Activated naive CD4-positive, alpha-beta T cell treated with anti-CD3 and anti-CD28 coated beads, Interleukin-2, amount 50 U/mL, for 72 hours (primary cell): ENCODE results near the gene SYNM. TPM values are rescaled to one million over a fixed set of nuclear protein-coding genes. Genes with fewer than 3 reads are reported as not detected.
"Not testable (repeated sequence)": the region's sequence is repeated elsewhere in the genome, so short reads cannot be mapped to it uniquely, and the experiment has no call there.

ENCODE experiments used
- ATAC-seq, 2 donors: fragments of 150-1000 bp; cut with Tn5 transposase; 2 replicates each; pipeline ENCODE4 v1.10.0; 2021; ENCODE audit warnings: mild to moderate bottlenecking in 2 of 2, moderate library complexity in 2 of 2
- DNase-seq, 2 donors: peaks; one replicate each; pipeline ENCODE4 v3.0.0; 2021 to 2022; ENCODE audit warnings: low spot score in 2 of 2
- H3K27ac Mint-ChIP-seq, 2 donors: one replicate each; pipeline ENCODE4 v1.8.0; 2022; ENCODE audit warnings: mild to moderate bottlenecking in 2 of 2, mixed read lengths in 2 of 2
- H3K36me3 Mint-ChIP-seq, 2 donors: one replicate each; pipeline ENCODE4 v1.8.0; 2022; ENCODE audit warnings: mixed read lengths in 2 of 2
- H3K9me3 Mint-ChIP-seq, 2 donors: one replicate each; pipeline ENCODE4 v1.8.0; 2022; ENCODE audit warnings: mixed read lengths in 2 of 2
- total RNA-seq, 2 donors: library from RNA; stranded (reverse); gene quantifications; one replicate each; pipeline ENCODE4 v1.2.3, GENCODE V29; 2022

The SYNM gene
- total RNA-seq, 2 donors from 2014 or later = 0.16 to 0.43 TPM

GRCh38 chr15:99075059-99075652, 29.7 kb upstream of the SYNM start:
- H3K9me3 Mint-ChIP-seq, ATAC-seq, H3K27ac Mint-ChIP-seq, DNase-seq, H3K36me3 Mint-ChIP-seq: not testable (repeated sequence)

GRCh38 chr15:99076109-99076508, 28.8 kb upstream of the SYNM start:
- peak overlapping the region in 1 of 2 donors; percentile 4 for H3K27ac Mint-ChIP-seq
- ATAC-seq = no peak
- H3K36me3 Mint-ChIP-seq = no peaks in the 10 kb centered on the region
- DNase-seq = no peak
- H3K9me3 Mint-ChIP-seq = no peaks in the 10 kb centered on the region

GRCh38 chr15:99076555-99077308, 28.1 kb upstream of the SYNM start:
- peak; percentile 89 to 91 for ATAC-seq
- no peaks in the 10 kb centered on the region for H3K36me3 Mint-ChIP-seq
- peak overlapping the region in 1 of 2 donors; percentile 4 for H3K27ac Mint-ChIP-seq

GRCh38 chr15:99082798-99083197, 22.1 kb upstream of the SYNM start:
- ATAC-seq = no peak
- H3K36me3 Mint-ChIP-seq = no peaks in the 10 kb centered on the region
- DNase-seq = no peak
- H3K27ac Mint-ChIP-seq = no peak overlapping the region
- no peaks in the 10 kb centered on the region for H3K9me3 Mint-ChIP-seq

More at GRCh38 chr15:99076555-99077308, 28.1 kb upstream of the SYNM start:
- no peaks in the 10 kb centered on the region for H3K9me3 Mint-ChIP-seq
- peak; percentile 44 to 58 for DNase-seq

- no peak overlapping the region for H3K27ac Mint-ChIP-seq
- H3K9me3 Mint-ChIP-seq = no peaks in the 10 kb centered on the region
- H3K36me3 Mint-ChIP-seq = no peaks in the 10 kb centered on the region
- ATAC-seq (no peak), DNase-seq (no peak)
These were observed 19.9 kb upstream of the SYNM start for GRCh38 chr15:99084965-99085364.

GRCh38 chr15:99085413-99086326, 19.2 kb upstream of the SYNM start:
- Mint-ChIP-seq H3K36me3 (no peaks in the 10 kb centered on the region), H3K27ac (no peak overlapping the region), H3K9me3 (no peaks in the 10 kb centered on the region)
- ATAC-seq (no peak), DNase-seq (peak in 1 of 2 donors; percentile 33)

GRCh38 chr15:99086327-99086667, 18.6 kb upstream of the SYNM start:
- no peak for ATAC-seq
- H3K27ac Mint-ChIP-seq = no peak overlapping the region
- no peaks in the 10 kb centered on the region for H3K9me3 Mint-ChIP-seq
- H3K36me3 Mint-ChIP-seq = no peaks in the 10 kb centered on the region
- DNase-seq = no peak

- no peak overlapping the region for H3K27ac Mint-ChIP-seq
- no peak for DNase-seq
- ATAC-seq = no peak
- no peaks in the 10 kb centered on the region for H3K36me3 Mint-ChIP-seq
- H3K9me3 Mint-ChIP-seq = no peaks in the 10 kb centered on the region
These were observed 17.4 kb upstream of the SYNM start for GRCh38 chr15:99087405-99087943.

GRCh38 chr15:99090011-99090699, 14.7 kb upstream of the SYNM start:
- ATAC-seq = no peak

GRCh38 chr15:99090938-99091337, 13.9 kb upstream of the SYNM start:
- Mint-ChIP-seq H3K27ac (no peak overlapping the region), H3K36me3 (no peaks in the 10 kb centered on the region), H3K9me3 (no peaks in the 10 kb centered on the region)
- DNase-seq (no peak), ATAC-seq (no peak)

More at GRCh38 chr15:99090011-99090699, 14.7 kb upstream of the SYNM start:
- Mint-ChIP-seq H3K9me3 (no peaks in the 10 kb centered on the region), H3K27ac (peak overlapping the region in 1 of 2 donors; percentile 1), H3K36me3 (no peaks in the 10 kb centered on the region)
- no peak for DNase-seq

GRCh38 chr15:99092554-99093172, 12.2 kb upstream of the SYNM start:
- ATAC-seq (no peak), DNase-seq (no peak)
- no peak overlapping the region for H3K27ac Mint-ChIP-seq
- H3K9me3 Mint-ChIP-seq = no peaks in the 10 kb centered on the region
- H3K36me3 Mint-ChIP-seq = no peaks in the 10 kb centered on the region

GRCh38 chr15:99095626-99096025, 9.3 kb upstream of the SYNM start:
- H3K9me3 Mint-ChIP-seq = no peaks in the 10 kb centered on the region
- ATAC-seq = no peak
- H3K36me3 Mint-ChIP-seq = no peaks in the 10 kb centered on the region
- no peak overlapping the region for H3K27ac Mint-ChIP-seq
- no peak for DNase-seq

GRCh38 chr15:99096173-99096893, 8.5 kb upstream of the SYNM start:
- H3K9me3 Mint-ChIP-seq = no peaks in the 10 kb centered on the region

GRCh38 chr15:99096894-99097426, 7.9 kb upstream of the SYNM start:
- Mint-ChIP-seq H3K9me3 (no peaks in the 10 kb centered on the region), H3K36me3 (no peaks in the 10 kb centered on the region), H3K27ac (no peak overlapping the region)
- ATAC-seq (no peak), DNase-seq (peak in 1 of 2 donors; percentile 37)

More at GRCh38 chr15:99096173-99096893, 8.5 kb upstream of the SYNM start:
- DNase-seq (no peak), ATAC-seq (no peak)
- Mint-ChIP-seq H3K36me3 (no peaks in the 10 kb centered on the region), H3K27ac (no peak overlapping the region)
